ENCODE results near the gene ADGRV1. TPM values are rescaled to one million over a fixed set of nuclear protein-coding genes. Genes with fewer than 3 reads are reported as not detected.

Gene ADGRV1
- total and polyA plus RNA-seq, 2 donors (not counting 3 experiments of a cell fraction or from before 2014, with no cell fraction given): 0.11 to 0.55 TPM

DNA sequence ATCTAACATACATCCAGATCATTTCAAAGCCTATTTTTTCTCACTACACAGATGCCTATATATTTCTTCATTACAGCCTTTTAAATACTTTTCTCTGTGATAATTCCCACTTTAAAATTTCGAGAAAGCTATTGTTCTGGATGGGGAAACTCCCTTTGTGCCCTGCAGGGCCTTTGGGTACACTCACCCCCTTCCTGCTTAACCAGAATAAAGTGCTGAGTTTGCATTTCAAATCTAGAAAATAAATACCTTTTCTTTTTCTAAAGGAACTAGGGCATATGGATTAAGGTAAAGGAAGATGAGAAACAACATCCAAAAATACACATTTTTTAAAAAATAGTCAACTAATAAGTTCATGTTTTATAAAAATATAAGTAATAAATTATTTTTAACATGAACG is 323.9 kb downstream of the ADGRV1 start:
- Histone ChIP-seq H3K27me3 (ENCODE audit: control insufficient read depth in 2 of 2, insufficient read depth in 2 of 2, low read length in 2 of 2) (no peaks in the 10 kb centered on the region), H3K9ac (replicated peaks; ENCODE audit: extremely low read depth, insufficient read depth, low read length) (no peak overlapping the region), H3K4me1 (ENCODE audit: control insufficient read depth, extremely low read depth, insufficient read depth, low read length) (peaks cover 16% of the 10 kb centered on the region), H3K27ac (ENCODE audit: insufficient read depth, low read depth, low read length) (no peak overlapping the region), H4K20me1 (replicated peaks; ENCODE audit: control insufficient read depth, extremely low read depth, insufficient read depth, low read length) (no peaks in the 10 kb centered on the region), H3K36me3 (ENCODE audit: control insufficient read depth in 2 of 2, extremely low read depth in 1 of 2, insufficient read depth in 2 of 2, low read length in 2 of 2) (no peaks in the 10 kb centered on the region), H2AFZ (ENCODE audit: low read depth, low read length) (no peak overlapping the region), H3K79me2 (ENCODE audit: control insufficient read depth, insufficient read depth, low read length) (no peaks in the 10 kb centered on the region), H3K9me1 (replicated peaks; ENCODE audit: control insufficient read depth, extremely low read depth, insufficient read depth, low read length) (no peaks in the 10 kb centered on the region), H3K4me2 (ENCODE audit: insufficient read depth, low read length) (no peak overlapping the region), H3K9me3 (replicated peaks; ENCODE audit: control insufficient read depth, insufficient read depth, low read length) (no peaks in the 10 kb centered on the region), H3K4me3 (replicated peaks in 1 of 3; ENCODE audit: insufficient read depth in 1 of 3, low read depth in 1 of 3, low read length in 3 of 3) (no peak overlapping the region)
- CTCF ChIA-PET: no interaction called here
- FAIRE-seq (no peak), DNase-seq (ENCODE audit: low read depth, low spot score) (no peak)
- POLR2A ChIA-PET: no interaction called here
- TF ChIP-seq GATA2 (IDR thresholded peaks at IDR 0.05; ENCODE audit: insufficient read depth, insufficient read length, low read depth, low read length) (no peak), FOS (IDR thresholded peaks at IDR 0.05; ENCODE audit: borderline replicate concordance, insufficient read depth, low read length) (no peak), JUN (IDR thresholded peaks at IDR 0.05; ENCODE audit: borderline replicate concordance, insufficient read depth, insufficient read length, low read depth) (no peak), EZH2 (IDR thresholded peaks at IDR 0.05; ENCODE audit: borderline replicate concordance, low read depth, low read length, severe bottlenecking) (no peak), POLR2AphosphoS5 (IDR thresholded peaks at IDR 0.05; ENCODE audit: insufficient read depth, low read depth, low read length) (no peak), MYC (IDR thresholded peaks at IDR 0.05; ENCODE audit: low read depth, low read length) (no peak), POLR2A (IDR thresholded peaks at IDR 0.05; ENCODE audit: low read depth, low read length) (no peak)
- TF ChIP-seq, protein P1, sequence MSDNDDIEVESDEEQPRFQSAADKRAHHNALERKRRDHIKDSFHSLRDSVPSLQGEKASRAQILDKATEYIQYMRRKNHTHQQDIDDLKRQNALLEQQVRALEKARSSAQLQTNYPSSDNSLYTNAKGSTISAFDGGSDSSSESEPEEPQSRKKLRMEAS (IDR thresholded peaks at IDR 0.05; ENCODE audit: insufficient read depth, insufficient read length): no peak
- TF ChIP-seq, protein P2, sequence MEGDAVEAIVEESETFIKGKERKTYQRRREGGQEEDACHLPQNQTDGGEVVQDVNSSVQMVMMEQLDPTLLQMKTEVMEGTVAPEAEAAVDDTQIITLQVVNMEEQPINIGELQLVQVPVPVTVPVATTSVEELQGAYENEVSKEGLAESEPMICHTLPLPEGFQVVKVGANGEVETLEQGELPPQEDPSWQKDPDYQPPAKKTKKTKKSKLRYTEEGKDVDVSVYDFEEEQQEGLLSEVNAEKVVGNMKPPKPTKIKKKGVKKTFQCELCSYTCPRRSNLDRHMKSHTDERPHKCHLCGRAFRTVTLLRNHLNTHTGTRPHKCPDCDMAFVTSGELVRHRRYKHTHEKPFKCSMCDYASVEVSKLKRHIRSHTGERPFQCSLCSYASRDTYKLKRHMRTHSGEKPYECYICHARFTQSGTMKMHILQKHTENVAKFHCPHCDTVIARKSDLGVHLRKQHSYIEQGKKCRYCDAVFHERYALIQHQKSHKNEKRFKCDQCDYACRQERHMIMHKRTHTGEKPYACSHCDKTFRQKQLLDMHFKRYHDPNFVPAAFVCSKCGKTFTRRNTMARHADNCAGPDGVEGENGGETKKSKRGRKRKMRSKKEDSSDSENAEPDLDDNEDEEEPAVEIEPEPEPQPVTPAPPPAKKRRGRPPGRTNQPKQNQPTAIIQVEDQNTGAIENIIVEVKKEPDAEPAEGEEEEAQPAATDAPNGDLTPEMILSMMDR (IDR thresholded peaks at IDR 0.05; ENCODE audit: extremely low read depth in 1 of 2, insufficient read depth in 1 of 2, low read depth in 1 of 2, low read length in 2 of 2): no peak
- BruUV-seq (replicated peaks): no TSS peak
- dilution Hi-C loops (cut with MboI; ENCODE audit: extremely low pct_ligation_motif_present, low sequenced_read_pairs): no loop called here
- intact Hi-C loops (cut with micrococcal nuclease): no loop called here
